Activated T-helper 2 cell treated with anti-CD3 and anti-CD28 coated beads, Interferon-gamma antibody, Interleukin-2, Interleukin-4, amounts not matched to agents 10 μg/mL and 5 μg/mL and 100 μg/mL, durations not matched to agents 14 hours and 24 hours and 36 hours (primary cell): ENCODE results near the gene RHOC. TPM values are rescaled to one million over a fixed set of nuclear protein-coding genes. Genes with fewer than 3 reads are reported as not detected.

Source experiments
- total RNA-seq: library from RNA; stranded (reverse); gene quantifications from 2 replicates; pipeline ENCODE4 v1.2.3, GENCODE V29; 2022

The RHOC gene
- total RNA-seq, 1 donor from 2014 or later, result 74.7 TPM

Other genes with a start within 250 kb of the RHOC start
- 0.16 TPM in 1 of 2 replicates, not detected in the other for gene WNT2B, start 198.2 kb downstream of the RHOC start, total RNA-seq
- gene ST7L, start 88.0 kb downstream of the RHOC start, total RNA-seq, result 15.3 and 15.4 TPM in 2 replicates
- 260 and 269 TPM in 2 replicates for gene CAPZA1, start 87.3 kb downstream of the RHOC start, total RNA-seq
- 64.5 and 68.1 TPM in 2 replicates for gene MOV10, start 32.5 kb downstream of the RHOC start, total RNA-seq
- gene PPM1J, start 8.2 kb upstream of the RHOC start, total RNA-seq, result 0.59 and 0.67 TPM in 2 replicates
- 75.8 and 77.1 TPM in 2 replicates for gene SLC16A1, start 249.1 kb upstream of the RHOC start, total RNA-seq